ENCODE data around the gene CXCL9.
"Not testable (repeated sequence)": the region's sequence is repeated elsewhere in the genome, so short reads cannot be mapped to it uniquely, and the experiment has no call there.

The CXCL9 gene

DNA sequence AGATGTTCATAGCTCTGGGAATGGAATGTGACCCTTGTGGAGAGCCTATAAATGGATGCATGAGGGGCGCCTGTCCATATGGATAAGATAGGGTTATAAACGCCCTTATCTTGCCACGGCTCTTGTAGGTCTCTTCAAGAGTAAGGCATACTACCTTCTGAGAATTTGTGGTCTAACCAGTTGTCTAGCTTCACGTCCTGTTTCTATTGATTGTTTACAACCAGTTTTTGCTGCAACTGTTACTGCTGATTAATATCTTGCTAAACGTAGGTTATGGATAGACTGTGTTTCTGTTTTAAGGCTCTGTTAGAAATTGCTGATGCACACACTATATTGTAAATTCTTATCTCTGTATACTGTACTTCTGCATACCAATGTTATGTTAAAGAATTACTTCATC is 52.5 kb downstream of the CXCL9 start:
- not testable (repeated sequence) for DNase-seq (ENCODE audit: low read depth in 2 of 2)

- no peak for DNase-seq (ENCODE audit: low read depth in 2 of 2)
Observed at GRCh38 chr4:75953509-75953908, 53.8 kb downstream of the CXCL9 start.

Measured in stimulated activated CD8-positive, alpha-beta memory T cell treated with anti-CD3 and anti-CD28 coated beads, Interleukin-7, amount 100 ng/mL, for 4 hours (primary cell).